Amygdala (tissue), 56 donors: ENCODE measurements around the gene MMP7.
A peak's percentile ranks its signal among the peaks of the same experiment; 100 is the strongest.

Experiments used
- DNase-seq, 56 donors: peaks; one replicate each; lab custom pipeline; 2025; lab: John Stamatoyannopoulos, UW

The MMP7 gene

GRCh38 chr11:102530558-102530957 lies at the start of gene MMP7:
TSS of gene MMP7 (minus strand) at chr11:102530747. CDS start at chr11:102530700, 47 bp downstream.
- DNase-seq = peak in 1 of 56 donors; percentile 0

DNA sequence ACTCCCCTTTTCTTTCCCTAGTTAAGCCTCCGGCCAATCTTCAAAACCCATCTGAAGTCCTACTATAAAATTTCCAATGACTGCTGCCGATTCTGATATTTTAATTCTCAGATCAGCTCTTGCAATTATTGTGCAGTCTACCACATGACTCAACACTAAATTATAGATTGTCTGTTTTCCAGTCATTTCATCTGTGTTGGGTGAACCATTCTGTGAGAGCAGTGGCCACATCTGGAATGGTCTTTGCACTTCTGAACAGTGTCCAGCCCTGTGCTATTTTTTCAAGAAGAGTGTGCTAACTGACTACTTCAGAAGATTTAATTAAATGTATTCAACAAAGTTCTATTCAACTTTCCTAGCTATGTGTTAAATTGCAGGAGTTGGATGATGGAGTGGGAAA lies 47.2 kb upstream of the MMP7 start:
- DNase-seq = no peak

DNA sequence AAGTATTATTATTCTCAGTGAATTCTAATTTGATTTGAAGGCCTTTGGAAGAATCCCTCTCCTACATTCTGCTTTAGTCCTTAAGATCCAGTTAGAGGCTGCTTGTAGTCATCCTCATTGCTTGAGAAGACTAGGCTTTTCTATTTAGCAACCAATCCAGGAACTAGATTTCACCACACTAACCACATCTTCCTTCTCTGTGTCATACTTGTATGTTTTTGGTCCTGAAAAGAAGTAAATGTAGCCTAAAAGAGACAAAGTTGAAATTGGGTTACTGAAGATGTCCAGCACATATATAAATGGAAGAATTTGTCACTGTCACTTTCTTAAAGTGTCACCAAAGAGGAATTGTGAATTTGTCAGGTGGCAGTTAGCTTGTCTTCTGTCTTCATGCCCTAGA lies 46.6 kb upstream of the MMP7 start:
- DNase-seq = no peak

DNA sequence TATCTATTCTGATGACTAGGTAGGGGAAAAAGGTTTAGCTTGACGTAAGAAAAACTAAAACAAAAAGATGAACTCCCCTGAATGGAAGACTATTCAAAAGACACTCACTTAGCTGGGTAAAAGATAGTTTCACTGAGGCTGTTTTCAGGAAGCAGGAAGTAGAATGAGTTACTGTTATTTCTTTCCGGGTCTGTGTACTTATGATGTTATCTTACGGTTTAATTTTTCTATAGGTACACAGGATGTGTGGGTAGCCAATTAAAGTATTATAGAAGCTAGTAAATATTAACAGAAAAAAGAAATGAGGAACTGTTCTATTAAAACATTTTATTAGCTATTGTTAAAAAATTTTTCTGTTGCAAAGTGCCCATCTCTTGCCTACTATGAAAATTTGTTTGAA lies 45.8 kb upstream of the MMP7 start:
- no peak for DNase-seq

GRCh38 chr11:102575012-102575411 lies 44.5 kb upstream of the MMP7 start:
- no peak for DNase-seq

GRCh38 chr11:102573851-102574250 lies 43.3 kb upstream of the MMP7 start:
- DNase-seq = no peak

DNA sequence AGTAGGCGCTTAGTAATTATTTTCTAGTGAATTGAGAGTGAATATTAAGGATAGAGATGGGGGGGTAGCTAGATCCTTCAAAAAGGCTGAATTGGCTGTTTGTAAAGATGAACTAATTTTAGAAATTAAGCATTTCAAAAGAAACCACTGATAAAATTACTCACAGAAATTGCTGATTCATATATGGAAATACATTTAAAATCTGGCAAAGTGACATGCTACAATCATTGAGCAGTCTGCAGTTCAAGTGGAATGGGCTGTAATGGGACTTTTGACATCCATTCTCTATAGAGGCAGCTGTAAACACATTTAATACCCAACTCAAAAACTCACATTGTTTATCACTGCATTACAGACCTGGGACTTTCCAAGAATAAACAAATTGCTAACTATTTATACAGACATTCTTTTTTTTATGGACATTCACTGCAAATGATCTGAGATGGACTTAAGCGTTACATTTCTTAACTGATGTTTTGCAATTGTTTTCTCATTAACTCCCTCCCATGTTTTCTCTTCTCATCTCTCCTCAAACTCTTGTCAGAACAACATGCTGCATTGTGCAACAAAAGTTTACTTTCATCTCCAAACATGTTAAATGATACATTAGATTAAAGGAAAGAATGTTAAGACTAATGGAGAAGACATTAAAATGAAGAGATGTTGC lies 42.1 kb upstream of the MMP7 start:
- no peak for DNase-seq

DNA sequence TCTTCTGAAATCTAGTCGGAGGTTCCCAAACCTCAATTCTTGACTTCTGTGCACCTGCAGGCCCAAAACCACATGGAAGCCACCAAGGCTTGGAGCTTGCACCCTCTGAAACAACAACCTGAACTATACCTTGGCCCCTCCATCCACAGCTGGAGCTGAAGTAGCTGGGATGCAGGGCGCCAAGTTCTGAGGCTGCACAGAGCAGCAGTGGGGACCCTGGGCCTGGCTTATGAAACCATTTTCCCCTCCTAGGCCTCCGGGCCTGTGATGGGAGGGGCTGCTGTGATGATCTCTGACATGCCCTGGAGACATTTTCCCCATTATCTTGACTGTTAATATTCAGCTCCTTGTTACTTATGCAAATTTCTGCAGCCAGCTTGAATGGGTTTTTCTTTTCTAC lies 38.3 kb upstream of the MMP7 start:
- DNase-seq = no peak

DNA sequence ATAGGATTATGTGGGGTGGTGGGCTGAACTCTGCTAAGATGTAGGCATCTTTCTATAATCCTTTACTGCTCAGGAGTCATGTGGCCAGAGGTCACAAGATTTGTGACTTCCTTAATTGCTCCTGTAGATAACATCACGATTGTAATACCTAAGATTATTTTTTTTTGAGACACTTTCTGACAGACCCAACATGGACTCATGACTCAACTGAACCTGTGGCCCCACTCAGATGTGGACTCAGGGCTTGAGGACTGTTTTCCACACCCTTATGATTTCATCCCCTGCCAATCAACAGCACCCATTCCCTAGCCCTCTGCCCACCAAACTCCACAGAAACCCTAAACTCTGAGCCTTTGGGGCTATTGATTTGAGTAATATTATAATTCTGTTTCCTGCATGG lies 35.6 kb upstream of the MMP7 start:
- no peak for DNase-seq

DNA sequence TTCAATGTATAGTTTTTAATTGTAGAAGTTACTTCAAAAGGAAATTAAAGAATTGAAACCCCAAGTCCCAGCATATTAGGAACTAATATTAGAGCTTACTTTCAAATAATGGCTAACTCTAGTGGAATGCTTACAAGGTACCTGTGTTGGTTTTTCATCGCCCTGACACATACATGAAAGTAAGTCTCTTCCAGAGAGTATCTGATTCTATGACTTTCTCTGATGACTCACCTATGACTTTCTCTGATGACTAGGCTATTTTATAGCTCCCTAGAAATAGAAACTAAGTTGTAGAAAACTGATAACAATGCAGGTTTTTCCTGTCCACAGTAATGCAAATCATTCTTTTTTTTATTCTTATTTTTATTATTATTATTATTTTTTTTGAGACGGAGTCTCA lies 33.6 kb upstream of the MMP7 start:
- no peak for DNase-seq

DNA sequence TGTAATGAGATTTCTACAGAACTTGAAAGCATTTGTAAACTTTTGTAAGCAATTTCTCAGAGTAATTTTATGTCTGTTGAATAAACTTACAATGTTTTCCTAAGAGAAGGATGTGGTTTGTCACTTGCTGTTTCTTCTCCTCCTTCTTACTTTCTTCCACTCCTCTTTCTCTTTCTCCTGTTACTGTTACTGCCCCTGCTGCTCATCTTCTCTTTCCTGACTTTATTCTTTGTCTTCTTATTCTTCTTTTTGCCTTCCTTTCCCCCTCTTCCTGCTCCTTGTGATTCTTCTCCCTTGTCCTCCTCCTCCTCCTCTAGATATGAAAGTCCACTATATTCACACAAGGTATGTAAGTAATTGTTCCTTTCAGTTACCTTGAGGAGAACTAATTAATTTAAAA lies 31.1 kb upstream of the MMP7 start:
- no peak for DNase-seq

DNA sequence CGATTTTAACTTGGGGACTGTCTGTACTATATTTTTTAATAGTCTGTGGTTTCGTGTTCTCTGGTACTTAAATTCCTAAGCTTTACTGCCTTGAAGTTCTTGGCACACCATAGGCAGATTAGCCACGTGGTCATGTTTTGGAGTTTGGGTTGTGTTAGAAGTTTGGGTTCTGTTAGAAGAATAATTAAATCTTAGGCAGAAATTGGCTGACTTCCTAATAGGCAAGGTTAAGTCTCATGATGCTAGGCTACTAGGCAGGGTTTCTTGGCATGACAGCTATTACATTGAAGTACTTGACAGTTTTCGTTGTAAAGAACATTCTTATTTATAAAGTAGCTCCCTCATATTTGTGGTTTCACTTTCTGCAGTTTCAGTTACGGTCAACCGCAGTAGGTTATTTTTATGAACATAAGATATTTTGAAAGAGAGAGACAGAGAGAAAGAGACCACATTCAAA lies 30.0 kb upstream of the MMP7 start:
- peak in 6 of 56 donors; percentile 2 to 21 (median 6) for DNase-seq

- DNase-seq = no peak
These were observed 29.3 kb upstream of the MMP7 start for GRCh38 chr11:102559839-102560238.

- no peak for DNase-seq
These were observed 24.5 kb upstream of the MMP7 start for GRCh38 chr11:102555091-102555490.

GRCh38 chr11:102553835-102554282 lies 23.3 kb upstream of the MMP7 start:
- DNase-seq = no peak

DNA sequence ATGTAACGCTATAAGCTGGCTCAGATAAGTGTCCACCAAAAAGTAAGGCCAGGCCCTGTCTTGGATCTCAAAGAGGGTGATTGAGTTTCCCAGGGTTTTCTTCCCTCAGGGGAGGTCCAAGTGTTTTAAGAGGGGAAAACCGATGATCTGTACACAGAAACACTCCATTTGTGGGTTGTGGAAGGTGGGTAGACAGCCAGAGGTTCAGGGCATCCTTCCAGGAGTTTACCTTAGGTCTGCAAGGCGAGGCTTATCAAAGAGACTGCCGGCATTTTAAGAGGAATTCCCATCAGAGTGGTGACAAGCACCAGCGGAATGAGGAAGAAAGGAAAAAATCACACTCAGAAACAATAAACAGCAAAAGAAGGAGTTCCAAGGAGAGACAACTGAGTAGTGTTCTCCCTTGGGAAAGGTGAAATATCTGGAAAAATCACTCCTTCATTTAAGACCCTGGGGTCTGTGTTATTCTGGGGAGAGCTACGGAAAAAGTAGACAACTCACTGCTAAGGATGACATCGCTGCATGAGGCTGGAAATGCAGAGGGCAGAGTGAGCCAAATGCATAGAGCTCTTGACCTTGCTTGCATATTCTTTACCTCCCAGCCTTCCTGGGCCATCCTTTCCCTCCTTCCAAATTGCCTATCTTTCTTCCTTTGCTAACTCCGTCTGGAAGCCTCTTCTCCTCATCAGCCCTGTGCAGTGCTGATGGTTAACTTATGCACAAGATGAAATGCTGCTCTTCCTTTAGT lies 22.1 kb upstream of the MMP7 start:
- no peak for DNase-seq

DNA sequence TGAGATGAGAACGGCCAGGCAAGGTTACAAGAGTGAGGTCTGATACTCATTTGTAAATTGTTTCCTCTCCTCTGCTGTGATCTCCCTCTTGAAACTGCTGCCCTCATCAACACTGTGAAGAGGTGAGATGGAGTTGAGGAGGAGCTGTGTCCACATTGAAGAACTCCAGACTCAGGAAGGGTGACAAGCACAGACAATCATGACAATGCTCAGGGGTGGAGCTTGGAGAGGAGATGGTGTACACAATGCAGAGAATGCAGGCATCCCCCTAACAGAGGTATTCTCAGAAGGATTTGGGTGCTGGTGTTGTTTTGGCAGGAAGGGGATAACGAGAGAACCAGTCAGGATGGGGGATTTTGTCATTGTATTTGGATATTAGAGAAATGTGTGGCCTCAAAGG lies 21.5 kb upstream of the MMP7 start:
- no peak for DNase-seq

DNA sequence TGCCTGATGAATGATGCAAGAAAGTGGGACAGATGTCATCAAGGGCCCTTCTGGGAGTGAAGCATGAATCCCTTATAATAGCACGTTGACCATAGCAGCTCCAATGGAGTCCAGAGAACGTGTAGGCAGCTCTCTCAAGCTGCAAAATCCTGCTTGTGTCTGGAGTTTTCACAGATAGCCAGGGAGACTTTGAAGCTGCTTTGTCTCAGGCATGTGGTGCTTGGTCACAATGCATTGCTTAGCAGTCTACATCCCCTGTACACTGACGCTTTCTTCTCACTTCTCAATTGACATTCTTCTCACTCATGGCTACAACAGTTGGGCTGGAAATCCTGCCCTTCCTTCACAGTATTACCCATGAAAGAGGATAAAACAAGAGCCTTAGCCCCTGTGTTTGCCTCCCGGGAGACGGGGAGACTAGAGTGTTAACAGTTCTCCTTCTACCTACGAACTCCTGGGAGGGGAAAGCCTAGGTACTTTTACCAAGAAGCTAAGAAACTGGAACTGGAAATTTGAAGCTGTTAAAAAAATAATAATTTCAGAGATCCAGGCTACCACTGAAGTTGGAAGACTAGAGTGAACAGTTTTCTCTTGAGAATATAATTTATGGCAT lies 20.7 kb upstream of the MMP7 start:
- peak in 1 of 56 donors; percentile 7 for DNase-seq

DNA sequence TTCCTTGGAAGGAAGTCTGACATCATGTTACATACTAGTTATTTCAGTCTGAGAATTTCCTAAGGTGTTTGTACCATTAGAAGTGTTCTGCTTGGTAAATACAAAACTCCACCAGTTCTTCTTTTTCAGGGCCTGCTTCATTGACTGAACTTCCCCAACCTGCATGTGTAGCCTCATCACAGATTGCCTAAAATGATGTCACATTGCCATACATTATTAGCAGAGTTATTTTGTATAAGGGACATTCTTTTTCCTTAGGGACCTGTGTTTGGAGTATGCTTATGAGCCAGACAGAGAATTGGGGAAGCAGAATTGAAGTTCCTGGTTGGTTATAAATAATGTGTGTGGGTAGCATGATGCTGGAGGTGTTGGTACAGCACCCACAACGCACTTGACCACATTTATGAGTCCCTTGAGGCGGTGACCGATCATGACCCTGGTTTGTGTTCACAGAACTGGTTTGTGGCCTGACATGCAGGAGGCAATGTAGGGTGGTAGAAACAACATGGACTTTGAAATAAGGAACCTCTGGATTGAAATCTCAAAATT lies 16.4 kb upstream of the MMP7 start:
- DNase-seq = no peak

- DNase-seq = no peak
These were observed 15.9 kb upstream of the MMP7 start for GRCh38 chr11:102546427-102546826.

GRCh38 chr11:102545701-102546100 lies 15.2 kb upstream of the MMP7 start:
- no peak for DNase-seq
